Fibroblast of lung (primary cell): Measurements from ENCODE around the gene CHCHD6.

ENCODE experiments used
- CTCF ChIP-seq, 2 donors: IDR thresholded peaks in 1 of 2; conservative IDR thresholded peaks in 1 of 2; 1 replicate in 1 of 2; 2 replicates in 1 of 2; pipeline ENCODE4 v1.5.1; 2011 to 2012; ENCODE audit warnings: low read length in 2 of 2, control low read depth in 1 of 2, inconsistent platforms in 1 of 2, low read depth in 1 of 2, mild to moderate bottlenecking in 1 of 2
- EZH2 ChIP-seq: IDR thresholded peaks from 2 replicates; pipeline ENCODE4 v1.5.1; 2012; ENCODE audit warnings: low read length, control low read depth, mild to moderate bottlenecking; ENCODE audit errors: missing control alignments

GRCh38 chr3:126677862-126678503, 26.1 kb upstream of the CHCHD6 start:
- TF ChIP-seq CTCF (conservative IDR thresholded peaks at IDR 0.05 in 1 of 2, IDR thresholded peaks at IDR 0.05 in 1 of 2; ENCODE audit: low read depth in 1 of 2, low read length in 2 of 2) (no peak), EZH2 (no peak)
